ENCODE results near the gene HHAT.

HHAT gene

DNA sequence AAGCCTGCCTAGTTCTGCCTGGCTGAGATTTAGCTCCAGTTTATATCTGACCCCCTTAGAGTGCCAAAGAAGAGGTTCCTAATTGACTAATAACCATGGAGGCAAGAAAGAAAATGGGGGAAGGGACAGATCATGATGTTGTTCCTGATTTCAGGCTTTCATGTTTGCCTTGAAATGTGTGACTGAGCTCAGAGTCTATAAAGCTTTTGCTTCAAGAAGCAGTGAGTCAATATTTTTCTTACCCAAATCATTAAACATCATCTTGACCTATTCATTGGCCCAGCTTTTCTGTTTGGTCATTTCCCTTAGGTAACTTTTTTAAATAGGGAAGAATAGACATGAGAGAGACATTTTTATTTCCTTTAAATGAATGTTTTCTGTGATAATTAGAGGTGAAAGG lies 55.9 kb downstream of the HHAT start:
- POLR2A ChIA-PET: no interaction called here
- CTCF ChIA-PET: interaction anchor here (1.1 to 2.9 kb wide), 9 partner anchors 8 to 25 kb away, joined by 3 to 22 read pairs (median 4); no protein-coding TSS in a partner anchor
- DNase-seq (ENCODE audit: extremely low spot score): no peak
- TF ChIP-seq, protein P1, sequence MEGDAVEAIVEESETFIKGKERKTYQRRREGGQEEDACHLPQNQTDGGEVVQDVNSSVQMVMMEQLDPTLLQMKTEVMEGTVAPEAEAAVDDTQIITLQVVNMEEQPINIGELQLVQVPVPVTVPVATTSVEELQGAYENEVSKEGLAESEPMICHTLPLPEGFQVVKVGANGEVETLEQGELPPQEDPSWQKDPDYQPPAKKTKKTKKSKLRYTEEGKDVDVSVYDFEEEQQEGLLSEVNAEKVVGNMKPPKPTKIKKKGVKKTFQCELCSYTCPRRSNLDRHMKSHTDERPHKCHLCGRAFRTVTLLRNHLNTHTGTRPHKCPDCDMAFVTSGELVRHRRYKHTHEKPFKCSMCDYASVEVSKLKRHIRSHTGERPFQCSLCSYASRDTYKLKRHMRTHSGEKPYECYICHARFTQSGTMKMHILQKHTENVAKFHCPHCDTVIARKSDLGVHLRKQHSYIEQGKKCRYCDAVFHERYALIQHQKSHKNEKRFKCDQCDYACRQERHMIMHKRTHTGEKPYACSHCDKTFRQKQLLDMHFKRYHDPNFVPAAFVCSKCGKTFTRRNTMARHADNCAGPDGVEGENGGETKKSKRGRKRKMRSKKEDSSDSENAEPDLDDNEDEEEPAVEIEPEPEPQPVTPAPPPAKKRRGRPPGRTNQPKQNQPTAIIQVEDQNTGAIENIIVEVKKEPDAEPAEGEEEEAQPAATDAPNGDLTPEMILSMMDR (IDR thresholded peaks at IDR 0.05; ENCODE audit: control extremely low read depth, extremely low read depth, low read depth, missing control alignments): no peak

DNA sequence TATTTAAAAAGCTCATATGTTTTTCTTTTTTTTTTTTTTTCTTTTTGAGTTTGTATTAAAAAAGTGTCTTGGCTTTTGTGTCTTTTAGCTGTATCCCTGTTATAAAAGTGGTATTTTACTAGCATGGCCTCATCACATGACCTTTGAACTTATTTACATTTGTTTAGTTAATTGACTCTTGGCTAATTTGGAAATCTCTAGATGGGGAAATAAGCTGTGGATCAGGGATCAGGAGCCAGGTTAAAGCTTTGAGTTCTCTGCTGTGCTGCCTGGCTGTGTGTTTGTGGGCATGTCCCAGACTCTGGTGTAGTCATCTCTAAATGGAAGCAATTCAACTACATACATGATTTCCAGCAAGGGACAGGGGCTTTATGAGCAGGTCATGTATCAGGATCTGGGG lies 56.5 kb downstream of the HHAT start:
- no peak for DNase-seq (ENCODE audit: extremely low spot score)
- ChIA-PET POLR2A (no interaction called here), CTCF (interaction anchor here (1.1 to 2.9 kb wide), 7 partner anchors 8 to 25 kb away, joined by 3 to 22 read pairs (median 4); no protein-coding TSS in a partner anchor)
- TF ChIP-seq, protein P1 (IDR thresholded peaks at IDR 0.05; ENCODE audit: control extremely low read depth, extremely low read depth, low read depth, missing control alignments): no peak

DNA sequence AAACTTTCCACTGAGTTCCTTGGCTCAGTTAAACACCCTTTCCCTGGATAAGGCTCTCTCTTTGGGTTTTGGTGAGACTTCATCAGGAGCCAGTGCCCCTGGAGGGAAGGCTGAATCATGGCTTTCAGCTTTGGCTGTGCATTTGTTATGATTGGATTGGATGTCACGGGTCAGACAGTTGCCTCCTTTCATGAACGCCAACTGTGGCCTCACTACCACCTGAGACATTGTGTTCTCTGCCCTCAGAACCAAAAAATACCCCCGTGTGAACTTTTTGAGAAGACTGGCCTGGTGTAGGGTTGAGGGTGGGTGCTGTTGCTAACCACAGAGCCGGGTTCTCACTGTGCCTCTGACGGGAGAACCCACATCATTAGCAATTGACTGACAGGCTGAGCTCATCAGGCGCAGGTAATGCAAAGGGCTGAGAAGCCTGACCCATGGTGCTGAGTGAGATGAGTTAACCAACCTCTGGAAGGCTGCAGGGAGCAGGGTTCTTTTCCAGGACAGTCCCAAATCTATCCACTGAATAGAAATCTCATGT lies 65.6 kb downstream of the HHAT start:
- ChIA-PET CTCF (interaction anchor here (2.1 to 3.7 kb wide), 3 partner anchors 10 to 20 kb away, joined by 8 to 11 read pairs (median 9); no protein-coding TSS in a partner anchor), POLR2A (no interaction called here)
- TF ChIP-seq, protein P1 (IDR thresholded peaks at IDR 0.05; ENCODE audit: control extremely low read depth, extremely low read depth, low read depth, missing control alignments): no peak
- no peak for DNase-seq (ENCODE audit: extremely low spot score)

DNA sequence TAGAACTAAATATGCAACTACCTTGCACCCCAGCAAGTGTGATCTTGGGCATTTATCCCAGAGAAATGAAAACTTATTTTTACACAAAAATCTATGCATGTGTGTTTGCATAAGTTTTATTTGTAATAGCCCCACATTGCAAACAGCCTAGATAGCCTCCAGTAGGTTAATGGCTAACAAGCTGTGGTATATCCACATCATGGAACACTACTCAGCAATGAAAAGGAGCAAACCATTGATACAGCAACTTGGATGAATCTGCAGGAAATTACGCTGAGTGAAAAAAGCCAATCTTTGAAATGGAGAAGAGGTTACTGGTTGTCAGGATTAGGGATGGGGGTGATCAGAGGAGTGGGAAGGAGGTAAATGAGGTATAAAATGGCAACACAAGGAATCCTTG lies 67.8 kb downstream of the HHAT start:
- POLR2A ChIA-PET: no interaction called here
- TF ChIP-seq, protein P1 (IDR thresholded peaks at IDR 0.05; ENCODE audit: control extremely low read depth, extremely low read depth, low read depth, missing control alignments): no peak
- DNase-seq (ENCODE audit: extremely low spot score): no peak
- CTCF ChIA-PET: no interaction called here

DNA sequence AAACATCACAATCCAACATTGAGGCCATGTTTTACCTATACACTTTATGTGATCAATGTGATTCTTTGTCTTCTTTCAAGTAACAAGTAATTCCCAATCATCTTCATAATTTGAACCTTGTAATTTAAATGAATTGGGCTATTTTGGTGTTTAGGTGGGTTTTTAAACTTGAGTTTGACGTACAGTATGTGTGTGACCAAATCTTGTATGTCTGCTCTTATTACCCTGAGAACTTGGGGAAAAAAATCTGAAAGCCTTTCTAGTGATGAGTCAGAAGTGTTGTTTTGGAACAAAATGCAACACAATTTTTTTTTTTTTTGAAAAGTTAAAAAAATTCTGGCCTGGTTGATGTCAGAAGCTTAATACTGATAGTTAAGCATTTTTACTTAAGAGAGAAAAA lies 68.5 kb downstream of the HHAT start:
- TF ChIP-seq, protein P1 (IDR thresholded peaks at IDR 0.05; ENCODE audit: control extremely low read depth, extremely low read depth, low read depth, missing control alignments): no peak
- DNase-seq (ENCODE audit: extremely low spot score): no peak
- ChIA-PET POLR2A (no interaction called here), CTCF (interaction anchor here (0.9 kb wide), 1 partner anchor 9 kb away, joined by 4 read pairs; no protein-coding TSS in a partner anchor)

DNA sequence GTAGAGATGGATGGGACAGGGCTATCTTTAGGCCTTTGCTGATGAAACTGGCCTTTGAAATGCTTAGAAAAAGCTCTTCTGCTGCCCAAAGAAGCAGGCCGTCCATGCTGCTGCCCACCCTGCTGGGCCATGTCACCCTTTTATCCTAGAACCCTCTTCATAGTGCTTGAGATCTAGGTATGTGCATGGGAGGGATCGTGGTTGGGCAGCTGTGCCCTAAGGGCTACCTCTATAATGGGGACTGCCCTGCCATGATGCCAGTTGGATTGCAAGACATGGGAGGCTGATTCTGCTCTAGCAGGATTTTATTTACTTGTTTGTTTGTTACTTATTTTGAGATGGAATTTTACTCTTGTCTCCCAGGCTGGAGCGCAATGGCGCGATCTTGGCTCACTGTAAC lies 69.0 kb downstream of the HHAT start:
- CTCF ChIA-PET: interaction anchor here (0.9 kb wide), 1 partner anchor 9 kb away, joined by 4 read pairs; no protein-coding TSS in a partner anchor
- TF ChIP-seq, protein P1 (IDR thresholded peaks at IDR 0.05; ENCODE audit: control extremely low read depth, extremely low read depth, low read depth, missing control alignments): no peak
- POLR2A ChIA-PET: no interaction called here
- no peak for DNase-seq (ENCODE audit: extremely low spot score)

Data from GM10248 (cell line).